NOMO-1 treated with dmso at 0.1 percent for 144 hours (cell line): ENCODE results near the gene ITGA4.
A peak's percentile ranks its signal among the peaks of the same experiment; 100 is the strongest.

Source experiments
- DNase-seq: peaks from one replicate; lab custom pipeline; 2025; ENCODE audit not compliant: unreplicated experiment; lab: John Stamatoyannopoulos, UW

ITGA4 gene

GRCh38 chr2:181499231-181499630 lies 42.0 kb downstream of the ITGA4 start:
- DNase-seq: no peak

DNA sequence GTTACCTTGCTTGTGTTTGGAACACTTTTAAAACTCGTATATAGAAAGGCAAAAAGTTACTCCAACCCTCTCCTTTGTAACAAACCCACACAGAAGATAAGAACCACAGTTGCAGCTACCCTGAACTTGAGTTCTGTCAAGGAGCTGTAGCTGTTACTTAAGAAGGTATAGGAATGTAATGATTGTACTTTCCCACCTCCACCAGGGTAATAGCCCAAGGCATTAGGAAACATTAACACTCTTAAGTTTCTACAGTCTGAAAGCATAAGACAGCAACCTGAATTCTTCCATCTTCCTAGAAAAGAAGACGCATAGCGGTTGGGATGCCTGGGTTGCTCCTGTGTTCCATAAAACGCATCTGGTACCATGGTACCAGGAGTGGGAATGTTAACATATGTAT lies 43.0 kb downstream of the ITGA4 start:
- DNase-seq: no peak

DNA sequence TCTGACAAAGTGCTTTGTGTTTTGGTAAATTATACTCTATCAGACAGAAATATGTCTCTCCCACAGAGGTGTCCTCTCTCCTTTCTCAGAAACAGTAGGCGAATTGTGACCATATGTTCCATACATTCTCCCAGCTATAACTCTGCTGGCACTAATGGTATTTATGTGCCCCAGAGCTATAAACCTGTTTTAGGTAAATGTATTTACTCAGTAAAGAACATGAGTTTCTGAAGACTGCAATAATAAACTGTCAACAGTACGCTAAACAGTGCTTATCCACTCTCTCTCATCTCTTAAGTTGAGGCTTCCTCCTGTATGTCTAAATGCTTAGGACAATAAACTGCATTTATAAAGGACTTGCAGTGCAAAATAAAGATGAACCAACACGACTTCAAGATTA lies 58.5 kb downstream of the ITGA4 start:
- DNase-seq: no peak

DNA sequence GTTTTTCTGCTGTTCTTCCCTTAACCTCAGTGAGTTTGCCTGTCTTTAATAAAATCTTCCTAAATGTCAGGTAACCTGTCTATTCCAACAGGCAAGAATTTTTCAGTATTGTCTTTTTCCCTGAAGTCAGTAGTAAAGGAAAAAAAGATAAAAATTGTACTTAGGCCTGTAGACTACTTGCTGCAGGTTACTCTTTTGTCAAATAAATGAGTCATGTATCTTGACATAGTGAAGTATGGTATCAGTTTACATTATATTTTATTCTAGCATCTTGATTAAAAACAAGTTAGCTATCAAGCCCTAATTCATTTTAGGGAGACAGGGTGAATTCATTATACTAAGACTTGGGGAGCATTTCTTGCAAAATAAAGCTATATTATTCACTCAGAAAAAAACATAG lies 59.8 kb downstream of the ITGA4 start:
- DNase-seq: no peak

DNA sequence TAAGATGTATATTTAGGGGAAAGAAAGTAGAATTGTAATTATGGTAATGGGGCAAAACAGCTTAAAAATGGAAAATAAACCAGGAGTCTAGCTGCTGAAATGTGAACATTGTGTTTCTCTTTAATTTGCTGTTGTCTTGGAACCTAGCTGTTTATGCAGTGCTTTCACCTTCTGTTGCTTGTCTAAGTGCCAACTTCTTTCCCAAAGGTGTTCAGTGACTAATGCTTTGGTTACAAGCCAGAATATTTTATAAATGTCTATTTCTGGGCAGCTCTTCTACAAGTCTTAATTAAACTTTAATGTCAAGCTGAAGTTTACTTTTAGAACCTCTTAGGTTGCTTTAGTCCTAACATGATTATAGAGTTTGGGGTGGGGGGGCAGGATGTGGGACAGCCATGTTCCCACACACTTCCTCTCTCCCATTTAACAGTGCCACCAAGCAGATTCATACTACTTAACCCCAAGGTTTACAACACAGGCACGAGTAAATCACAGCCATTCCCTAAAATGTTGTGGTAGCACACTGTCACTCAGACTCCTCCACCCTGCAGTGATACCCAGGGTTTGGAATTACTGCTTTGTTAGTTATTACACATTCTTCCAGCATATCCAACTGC lies 60.6 kb downstream of the ITGA4 start:
- DNase-seq: no peak

DNA sequence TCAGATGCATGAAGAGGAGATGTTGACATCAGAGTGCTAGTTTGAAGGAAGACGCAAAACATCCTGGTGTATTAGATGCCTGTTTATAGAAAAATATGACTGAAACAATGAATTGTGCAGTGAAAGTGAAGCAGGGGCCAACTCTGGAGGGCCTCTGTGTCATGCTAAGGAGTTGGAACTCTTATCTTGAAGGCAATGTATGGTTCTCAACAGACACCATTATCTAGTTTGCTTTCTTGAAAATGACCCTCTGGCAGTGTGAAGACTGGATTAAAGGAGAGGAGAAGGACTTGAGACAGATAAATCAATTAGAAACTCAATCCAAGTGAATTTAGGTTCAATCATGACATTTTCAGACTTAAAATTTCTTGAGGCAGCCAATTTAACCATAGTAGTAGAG lies 63.1 kb downstream of the ITGA4 start:
- DNase-seq: no peak

- DNase-seq: no peak
Measured at GRCh38 chr2:181523756-181524155, 66.6 kb downstream of the ITGA4 start.

DNA sequence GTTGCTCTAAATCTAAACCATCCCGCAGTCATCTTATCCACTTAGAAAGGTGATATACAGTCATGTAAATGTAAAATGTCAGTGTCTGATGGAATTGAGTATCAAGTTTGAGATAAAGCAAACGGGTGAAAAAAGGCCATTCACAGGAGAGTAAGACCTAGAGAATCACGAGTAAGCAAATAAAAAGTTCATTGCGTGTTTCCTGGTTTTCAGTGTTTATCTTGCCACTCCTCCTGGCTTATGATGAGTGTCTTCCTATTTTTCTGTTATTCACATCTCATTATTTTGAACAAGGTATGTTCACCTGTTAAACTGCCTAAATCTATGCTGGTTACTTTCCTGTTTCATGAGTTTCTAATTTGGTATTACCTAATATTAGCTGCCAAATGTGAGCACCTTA lies 68.8 kb downstream of the ITGA4 start:
- DNase-seq: no peak

- no peak for DNase-seq
Measured at GRCh38 chr2:181527058-181527457, 69.9 kb downstream of the ITGA4 start.

- DNase-seq: no peak
Measured at GRCh38 chr2:181528441-181528840, 71.3 kb downstream of the ITGA4 start.

- DNase-seq: no peak
Measured at GRCh38 chr2:181536730-181537129, 79.5 kb downstream of the ITGA4 start.

DNA sequence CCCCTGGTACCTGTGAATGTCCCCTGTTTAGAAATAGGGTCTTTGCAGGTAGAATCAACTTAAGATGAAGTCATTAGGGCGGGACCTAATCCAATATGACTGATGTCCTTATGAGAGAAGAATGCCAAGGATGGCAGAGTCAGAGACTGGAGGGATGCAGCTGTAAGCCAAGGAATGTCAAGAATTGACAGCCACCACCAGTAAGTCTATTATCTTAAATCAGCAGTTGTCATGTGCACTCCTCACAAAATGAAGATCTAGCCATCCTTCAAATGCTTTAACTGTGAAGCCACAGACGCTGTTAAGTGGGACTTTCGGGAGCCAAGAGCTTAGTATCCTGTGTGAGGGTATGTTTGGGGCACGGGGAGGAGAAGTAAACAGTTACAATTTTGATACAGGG lies 83.2 kb downstream of the ITGA4 start:
- DNase-seq: no peak

- DNase-seq: no peak
Measured at GRCh38 chr2:181542170-181542569, 85.0 kb downstream of the ITGA4 start.

GRCh38 chr2:181546086-181546485 lies 88.9 kb downstream of the ITGA4 start:
- no peak for DNase-seq

GRCh38 chr2:181552808-181553207 lies 95.6 kb downstream of the ITGA4 start:
- DNase-seq: no peak

GRCh38 chr2:181553244-181553643 lies 96.1 kb downstream of the ITGA4 start:
- DNase-seq: no peak

GRCh38 chr2:181554061-181554830 lies 97.1 kb downstream of the ITGA4 start:
- DNase-seq: no peak

DNA sequence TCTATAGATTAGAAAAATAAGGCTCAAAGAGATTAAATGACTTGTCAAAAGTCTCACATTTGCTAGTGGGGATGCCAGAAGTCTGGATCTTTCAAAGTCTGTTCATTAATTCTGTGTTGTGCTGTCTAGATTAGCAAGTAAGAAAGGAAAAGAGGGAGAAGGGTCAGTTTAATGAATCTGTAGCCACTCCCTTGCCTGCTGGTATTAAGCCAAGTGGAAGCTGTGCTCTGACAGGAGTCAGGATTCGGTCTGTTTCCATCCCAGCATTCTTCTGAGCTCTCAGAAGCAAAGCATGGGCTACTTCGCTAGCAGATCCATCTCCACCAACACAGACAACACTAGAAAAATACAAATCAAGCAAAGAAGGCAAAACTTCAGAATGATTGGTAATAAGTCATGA lies 101.2 kb downstream of the ITGA4 start:
- DNase-seq: no peak

- peak; percentile 10 for DNase-seq
Measured at GRCh38 chr2:181563101-181563692, 106.0 kb downstream of the ITGA4 start.

DNA sequence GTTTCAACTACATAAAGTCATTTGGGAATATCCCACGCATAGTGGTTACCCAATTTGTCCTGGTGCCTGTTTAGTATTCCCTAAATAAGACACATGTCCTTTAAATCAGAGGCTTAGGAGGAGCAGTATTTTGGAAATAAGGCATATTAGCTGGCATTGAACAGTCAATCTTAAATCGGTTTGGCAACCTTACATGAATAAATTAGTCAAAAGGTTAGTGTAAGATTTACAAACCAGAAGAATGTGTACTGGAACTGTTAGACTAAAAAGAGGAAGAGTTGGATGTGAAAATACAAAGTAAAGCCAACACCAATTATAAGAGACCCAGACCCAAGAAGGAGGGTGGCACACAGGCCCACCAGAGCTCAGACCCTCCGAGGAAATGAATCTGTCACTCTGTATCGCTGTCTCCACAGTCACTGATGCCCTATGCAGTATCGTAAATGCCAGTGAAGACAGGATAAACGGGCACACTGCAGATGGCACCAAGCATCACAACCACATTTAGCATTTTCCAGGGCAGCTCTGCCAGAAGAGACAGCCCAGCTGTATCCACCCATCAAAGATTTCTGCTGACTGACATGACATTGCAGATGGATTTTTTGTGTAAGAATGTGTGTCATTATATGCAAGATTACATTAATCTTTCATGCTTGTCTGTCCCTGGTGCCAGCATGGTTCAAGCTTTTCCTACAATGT lies 109.3 kb downstream of the ITGA4 start:
- DNase-seq: no peak

GRCh38 chr2:181570059-181570458 lies 112.9 kb downstream of the ITGA4 start:
- DNase-seq: no peak
